SKM-1 (cell line): ENCODE measurements around the gene PDE5A.

ENCODE experiments used
- DNase-seq: peaks from one replicate; lab custom pipeline; 2025; ENCODE audit not compliant: unreplicated experiment; lab: John Stamatoyannopoulos, UW

Gene PDE5A

GRCh38 chr4:119525005-119525749 lies 103.4 kb downstream of the PDE5A start:
- DNase-seq, result no peak

- no peak for DNase-seq
Measured at GRCh38 chr4:119523399-119523798, 105.2 kb downstream of the PDE5A start.

- DNase-seq, result no peak
Measured at GRCh38 chr4:119521268-119521667, 107.3 kb downstream of the PDE5A start.

GRCh38 chr4:119518915-119519410 lies 109.6 kb downstream of the PDE5A start:
- no peak for DNase-seq

GRCh38 chr4:119518230-119518892 lies 110.2 kb downstream of the PDE5A start:
- DNase-seq, result no peak

- DNase-seq, result no peak
Measured at GRCh38 chr4:119517361-119518229, 111.0 kb downstream of the PDE5A start.

- DNase-seq, result no peak
Measured at GRCh38 chr4:119512398-119512797, 116.2 kb downstream of the PDE5A start.

- DNase-seq, result no peak
Measured at GRCh38 chr4:119510395-119511149, 118.0 kb downstream of the PDE5A start.

- no peak for DNase-seq
Measured at GRCh38 chr4:119508281-119508680, 120.3 kb downstream of the PDE5A start.

- no peak for DNase-seq
Measured at GRCh38 chr4:119506806-119507205, 121.8 kb downstream of the PDE5A start.

GRCh38 chr4:119504616-119505015 lies 124.0 kb downstream of the PDE5A start:
- DNase-seq, result no peak

- DNase-seq, result no peak
Measured at GRCh38 chr4:119501740-119502139, 126.9 kb downstream of the PDE5A start.

- DNase-seq, result no peak
Measured at GRCh38 chr4:119498527-119498926, 130.1 kb downstream of the PDE5A start.

- DNase-seq, result no peak
Measured at GRCh38 chr4:119493886-119494285, 134.7 kb downstream of the PDE5A start.

GRCh38 chr4:119493419-119493818 lies 135.2 kb downstream of the PDE5A start:
- no peak for DNase-seq

- DNase-seq, result no peak
Measured at GRCh38 chr4:119490335-119490734, 138.3 kb downstream of the PDE5A start.

- no peak for DNase-seq
Measured at GRCh38 chr4:119489305-119489704, 139.3 kb downstream of the PDE5A start.

GRCh38 chr4:119480331-119480730 lies 148.3 kb downstream of the PDE5A start:
- DNase-seq, result no peak

GRCh38 chr4:119479835-119480234 lies 148.8 kb downstream of the PDE5A start:
- DNase-seq, result no peak

GRCh38 chr4:119479180-119479808 lies 149.3 kb downstream of the PDE5A start:
- no peak for DNase-seq
